Small intestine (tissue), 7 donors: ENCODE measurements around the gene UCKL1. TPM values are rescaled to one million over a fixed set of nuclear protein-coding genes. Genes with fewer than 3 reads are reported as not detected.
A peak's percentile ranks its signal among the peaks of the same experiment; 100 is the strongest.

Experiments used
- DNase-seq, 2 donors: peaks; one replicate each; pipeline versions ENCODE4 v3.0.0 to v3.0.0-alpha.2; 2013
- FAIRE-seq: peaks from 2 replicates; lab custom pipeline; 2012; peaks lifted over from hg19 to GRCh38; lab: Jason Lieb, UNC
- H3K27ac ChIP-seq, 3 donors: one replicate each; pipeline ENCODE4 v1.5.1; 2013; ENCODE audit warnings: low read length in 2 of 3, mild to moderate bottlenecking in 2 of 3, control low read depth in 1 of 3, inconsistent platforms in 1 of 3, low read depth in 1 of 3, moderate library complexity in 1 of 3
- H3K27me3 ChIP-seq, 3 donors: one replicate each; pipeline ENCODE4 v1.6.1; 2013; ENCODE audit warnings: low read length in 3 of 3, inconsistent platforms in 1 of 3; ENCODE audit not compliant: control insufficient read depth in 3 of 3, insufficient read depth in 3 of 3
- H3K36me3 ChIP-seq, 3 donors: one replicate each; pipeline ENCODE4 v1.6.1; 2013; ENCODE audit warnings: low read length in 3 of 3, inconsistent platforms in 1 of 3, low read depth in 1 of 3, mild to moderate bottlenecking in 1 of 3, moderate library complexity in 1 of 3; ENCODE audit not compliant: control insufficient read depth in 3 of 3, insufficient read depth in 2 of 3
- H3K4me1 ChIP-seq, 3 donors: one replicate each; pipeline ENCODE4 v1.6.1; 2013; ENCODE audit warnings: low read length in 2 of 3, inconsistent platforms in 1 of 3, low read depth in 1 of 3, mild to moderate bottlenecking in 1 of 3, moderate library complexity in 1 of 3; ENCODE audit not compliant: control insufficient read depth in 3 of 3, insufficient read depth in 2 of 3
- H3K4me3 ChIP-seq, 3 donors: one replicate each; pipeline ENCODE4 v1.5.1; 2013; ENCODE audit warnings: low read length in 3 of 3, control low read depth in 1 of 3, inconsistent platforms in 1 of 3, low read depth in 1 of 3, mild to moderate bottlenecking in 1 of 3, moderate library complexity in 1 of 3
- H3K9me3 ChIP-seq, 2 donors: one replicate each; pipeline ENCODE4 v1.6.1; 2013; ENCODE audit warnings: low read depth in 1 of 2, low read length in 1 of 2; ENCODE audit not compliant: control insufficient read depth in 2 of 2, insufficient read depth in 1 of 2
- WGBS, 3 donors: extraction: QIAGEN DNeasy Blood & Tissue Kit; methylation state at CpG; one replicate each; pipeline ENCODE4 v1.1.7; 2013; 5-methylcytosine and 5-hydroxymethylcytosine counted together
- polyA plus RNA-seq, 4 donors: library from polyadenylated mRNA; stranded (reverse) in 3 of 4; unstranded in 1 of 4; fragments of 200-250 nt in 3 of 4; fragments of 120-200 nt in 1 of 4; gene quantifications; one replicate each; pipeline versions ENCODE4 v1.2.1 to v1.2.3, GENCODE V29; 2013
- donor health status: healthy with polysubstance abuse.
- donor health status: control.
- donor health status: control.
- donor health status: Bipolar disorder and iron deficiency.
- donor health status: healthy.

Gene UCKL1
- polyA plus RNA-seq, 4 donors = 47.1 to 131 (median 64.9) TPM

- H3K4me1 ChIP-seq = peaks cover 7 to 13% (median 11%) of the 10 kb centered on the region in 3 donors
- no peaks in the 10 kb centered on the region for H3K27me3 ChIP-seq
- DNase-seq (no peak), FAIRE-seq (no peak)
- H3K27ac ChIP-seq = peak overlapping the region in 2 of 3 donors; percentile 90 to 94
- 69 to 83% (median 74%) methylated on average over 7 of the region's 7 CpGs for WGBS, 3 donors
- peaks cover 2 to 46% (median 6%) of the 10 kb centered on the region in 3 donors for H3K36me3 ChIP-seq
- H3K4me3 ChIP-seq = no peak overlapping the region
- no peaks in the 10 kb centered on the region for H3K9me3 ChIP-seq
Measured at GRCh38 chr20:63892402-63892801, 63.8 kb downstream of the UCKL1 start.

DNA sequence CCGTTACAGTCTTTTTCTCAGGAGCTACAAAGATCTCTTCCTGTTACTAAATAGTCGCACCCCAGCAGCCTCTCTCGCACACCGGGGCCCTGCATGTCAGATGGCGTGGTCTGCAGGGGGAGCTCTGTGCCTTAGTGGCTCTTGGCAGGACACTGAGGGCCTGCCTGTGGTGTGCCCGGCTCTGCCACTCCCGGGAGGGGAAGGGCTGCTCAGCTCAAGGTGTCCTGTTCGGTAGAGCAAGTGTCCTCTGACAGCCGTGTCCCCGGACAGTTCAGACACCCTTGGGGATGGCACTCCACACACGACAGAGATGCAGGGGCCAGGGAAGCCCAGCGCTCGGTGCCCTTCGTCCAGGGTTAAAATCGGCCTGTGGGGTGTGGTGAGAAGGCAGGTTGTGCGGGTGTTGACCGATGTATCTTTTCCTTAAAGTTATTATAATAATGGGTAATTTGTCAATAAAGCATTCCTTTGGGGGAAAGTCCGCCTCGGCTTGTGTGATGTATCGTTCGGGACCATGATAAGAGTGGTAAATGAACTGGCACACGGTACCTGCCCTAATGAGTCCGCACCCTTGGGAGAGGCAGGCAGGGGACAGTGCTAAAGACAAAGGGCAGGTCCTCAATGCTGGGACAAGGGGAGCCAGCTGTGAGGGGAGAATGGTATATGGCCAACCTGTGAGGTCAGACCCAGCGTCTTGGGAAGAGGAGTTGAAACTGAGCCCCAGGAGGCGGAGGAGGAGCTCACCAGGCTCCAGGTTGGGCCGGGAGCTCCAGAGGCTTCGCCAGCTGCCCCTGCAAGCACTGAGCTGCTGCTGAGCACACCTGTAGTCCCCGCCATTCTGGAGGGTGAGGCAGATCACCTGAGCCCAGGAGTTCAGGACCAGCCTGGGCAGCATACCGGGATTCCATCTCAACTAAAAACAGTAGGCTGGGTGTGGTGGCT lies 64.9 kb downstream of the UCKL1 start:
- Histone ChIP-seq H3K27me3 (no peaks in the 10 kb centered on the region), H3K27ac (peak overlapping the region in 2 of 3 donors; percentile 90 to 94), H3K9me3 (no peaks in the 10 kb centered on the region), H3K36me3 (peaks cover 4 to 52% (median 8%) of the 10 kb centered on the region in 3 donors), H3K4me3 (no peak overlapping the region), H3K4me1 (peaks cover 4 to 11% (median 6%) of the 10 kb centered on the region in 3 donors)
- FAIRE-seq = no peak
- 26 to 65% (median 53%) methylated on average over 29 of the region's 29 CpGs for WGBS, 3 donors
- DNase-seq = peak in 1 of 2 donors; percentile 98

- Histone ChIP-seq H3K9me3 (no peaks in the 10 kb centered on the region), H3K27ac (peak overlapping the region in 2 of 3 donors; percentile 90 to 94), H3K4me1 (peaks cover 3 to 11% (median 6%) of the 10 kb centered on the region in 3 donors), H3K27me3 (no peaks in the 10 kb centered on the region), H3K36me3 (peaks cover 4 to 58% (median 12%) of the 10 kb centered on the region in 3 donors), H3K4me3 (no peak overlapping the region)
- WGBS, 3 donors = 6 to 67% (median 49%) methylated on average over 7 of the region's 7 CpGs
- DNase-seq (peak in 1 of 2 donors; percentile 66), FAIRE-seq (no peak)
Measured at GRCh38 chr20:63890616-63891015, 65.6 kb downstream of the UCKL1 start.

GRCh38 chr20:63890201-63890576 lies 66.0 kb downstream of the UCKL1 start:
- DNase-seq = peak in 1 of 2 donors; percentile 31
- Histone ChIP-seq H3K36me3 (peaks cover 4 to 62% (median 12%) of the 10 kb centered on the region in 3 donors), H3K9me3 (no peaks in the 10 kb centered on the region), H3K4me3 (no peak overlapping the region), H3K4me1 (peaks cover 3 to 11% (median 6%) of the 10 kb centered on the region in 3 donors), H3K27ac (peak overlapping the region in 2 of 3 donors; percentile 61 to 94), H3K27me3 (no peaks in the 10 kb centered on the region)
- no peak for FAIRE-seq
- 47 to 77% (median 59%) methylated on average over 7 of the region's 7 CpGs for WGBS, 3 donors

Other genes starting within 250 kb of the UCKL1 start
- gene ARFRP1, start 248.4 kb downstream of the UCKL1 start, polyA plus RNA-seq = 10 to 100 TPM; 21.5 to 78.6 (median 60.8) TPM
- gene ZGPAT, start 248.4 kb downstream of the UCKL1 start, polyA plus RNA-seq = 10 to 100 TPM; 20.5 to 39.8 (median 30.6) TPM
- gene LIME1, start 219.8 kb downstream of the UCKL1 start, polyA plus RNA-seq = 10 to 100 TPM in 3 of 4 donors, 1 to 10 TPM in 1; 6.1 to 48.4 (median 22.6) TPM
- gene SLC2A4RG, start 216.6 kb downstream of the UCKL1 start, polyA plus RNA-seq = 10 to 100 TPM; 11.6 to 69.9 (median 17.6) TPM
- 1 to 10 TPM in 3 of 4 donors, not detected in 1; 1.1 to 3.1 (median 2.6) TPM for gene ZBTB46, start 125.2 kb downstream of the UCKL1 start, polyA plus RNA-seq
- under 1 TPM in 2 of 4 donors, not detected in 2; 0.34 to 0.67 TPM for gene ABHD16B, start 94.9 kb downstream of the UCKL1 start, polyA plus RNA-seq
- 10 to 100 TPM; 65.6 to 87.7 (median 70.0) TPM for gene TPD52L2, start 91.1 kb downstream of the UCKL1 start, polyA plus RNA-seq
- gene DNAJC5, start 61.3 kb downstream of the UCKL1 start, polyA plus RNA-seq = 10 to 100 TPM; 20.6 to 52.3 (median 40.3) TPM
- 1 to 10 TPM; 2.5 to 5.0 (median 3.6) TPM for gene ZNF512B, start 13.5 kb upstream of the UCKL1 start, polyA plus RNA-seq
- 1 to 10 TPM; 3.6 to 7.3 (median 5.2) TPM for gene SAMD10, start 23.2 kb upstream of the UCKL1 start, polyA plus RNA-seq
- gene PRPF6, start 24.7 kb upstream of the UCKL1 start, polyA plus RNA-seq = 10 to 100 TPM; 35.3 to 61.2 (median 48.1) TPM
- gene C20orf204, start 79.8 kb upstream of the UCKL1 start, polyA plus RNA-seq = 1 to 10 TPM in 3 of 4 donors, under 1 TPM in 1; 0.91 to 2.4 (median 1.6) TPM
- gene SOX18, start 93.2 kb upstream of the UCKL1 start, polyA plus RNA-seq = 10 to 100 TPM in 1 of 4 donors, 1 to 10 TPM in 2, under 1 TPM in 1; 0.67 to 26.8 (median 2.9) TPM
- 10 to 100 TPM in 2 of 4 donors, 1 to 10 TPM in 2; 7.8 to 28.5 (median 12.6) TPM for gene TCEA2, start 106.8 kb upstream of the UCKL1 start, polyA plus RNA-seq
- 10 to 100 TPM in 1 of 4 donors, 1 to 10 TPM in 3; 1.8 to 10.8 (median 6.2) TPM for gene RGS19, start 123.1 kb upstream of the UCKL1 start, polyA plus RNA-seq
- gene OPRL1, start 123.7 kb upstream of the UCKL1 start, polyA plus RNA-seq = under 1 TPM in 2 of 4 donors, not detected in 2; 0.30 to 0.61 TPM
- gene LKAAEAR1, start 128.0 kb upstream of the UCKL1 start, polyA plus RNA-seq = under 1 TPM in 1 of 4 donors, not detected in 3; 0.09 TPM
- not detected for gene NPBWR2, start 151.1 kb upstream of the UCKL1 start, polyA plus RNA-seq
- gene MYT1, start 208.0 kb upstream of the UCKL1 start, polyA plus RNA-seq = under 1 TPM in 2 of 4 donors, not detected in 2; 0.63 to 0.77 TPM